HG02571 (cell line): Measurements from ENCODE around the gene ATXN1.

Experiments
- ATAC-seq: cut with Tn5 transposase; IDR thresholded peaks from one replicate; pipeline ENCODE4 v1.9.1; 2021; ENCODE audit warnings: mild to moderate bottlenecking, moderate library complexity; ENCODE audit not compliant: unreplicated experiment

Gene ATXN1

GRCh38 chr6:16683641-16684194 lies 77.5 kb downstream of the ATXN1 start:
- ATAC-seq: no peak

DNA sequence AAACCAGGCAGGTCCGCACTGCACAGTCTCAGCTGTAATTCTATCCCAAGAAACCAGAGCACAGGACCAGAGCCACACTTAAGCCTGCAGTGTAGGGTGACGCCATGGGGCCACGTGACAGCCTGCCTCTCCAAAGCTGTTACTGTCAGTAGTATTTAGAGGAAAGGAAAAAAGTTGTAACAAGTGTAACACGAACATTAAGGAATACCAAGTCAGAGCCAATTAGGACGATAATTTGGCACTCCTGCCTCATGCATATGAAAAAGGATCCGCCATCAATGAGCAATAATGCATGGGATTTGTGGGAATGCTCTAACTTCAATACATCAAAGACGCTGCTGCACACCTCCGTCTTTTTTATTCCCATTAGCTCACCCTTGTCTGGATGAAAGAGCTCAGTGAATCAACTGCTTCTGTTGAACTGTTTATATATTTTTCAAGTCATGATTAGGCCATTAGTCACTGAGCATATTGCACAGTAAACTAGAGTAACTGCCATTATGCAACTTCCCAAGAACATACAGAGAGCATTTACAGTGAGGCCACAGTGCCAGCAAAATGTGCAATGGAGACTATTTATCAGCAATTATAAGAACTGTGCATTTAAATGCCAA lies 79.9 kb downstream of the ATXN1 start:
- ATAC-seq: no peak

- ATAC-seq: no peak
Observed at GRCh38 chr6:16679050-16679449, 82.2 kb downstream of the ATXN1 start.

DNA sequence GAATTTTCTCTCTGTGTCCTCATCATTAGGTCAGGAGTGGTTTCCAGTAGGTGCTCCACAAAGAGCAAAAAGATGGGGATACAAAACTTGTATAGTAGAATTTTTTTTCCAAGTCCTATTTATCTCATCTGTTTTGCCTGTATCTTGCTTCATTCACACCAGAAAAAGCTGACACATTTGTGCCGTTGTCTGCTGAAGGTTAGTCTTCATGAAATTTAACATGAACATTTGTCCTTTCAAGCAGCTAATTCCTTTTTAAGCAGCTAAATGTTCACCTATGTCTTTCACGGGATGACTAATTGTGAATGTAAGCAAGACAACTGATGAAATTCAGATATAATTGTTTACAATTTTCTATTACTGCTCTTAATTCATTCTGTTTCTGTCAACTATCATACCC lies 83.8 kb downstream of the ATXN1 start:
- no peak for ATAC-seq

DNA sequence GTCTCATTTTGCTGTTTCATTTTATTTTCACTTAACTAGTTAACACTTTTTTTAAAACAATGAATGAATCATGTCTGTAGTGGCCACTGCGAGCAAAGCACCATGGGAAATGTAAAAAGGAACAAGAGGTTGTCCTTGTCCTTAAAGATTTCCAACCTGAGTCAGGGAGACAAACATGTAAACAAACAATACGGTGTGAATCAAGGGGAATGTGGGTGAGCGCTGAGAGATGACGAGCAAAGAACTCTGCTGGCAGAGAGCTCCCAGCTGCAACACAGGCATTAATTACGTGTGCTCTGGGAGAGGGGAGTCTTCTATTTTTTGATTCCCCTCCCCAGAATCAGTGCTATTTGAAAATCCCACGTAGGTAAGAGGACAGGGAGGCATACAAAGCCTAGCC lies 84.3 kb downstream of the ATXN1 start:
- ATAC-seq: no peak

GRCh38 chr6:16676376-16676775 lies 84.9 kb downstream of the ATXN1 start:
- ATAC-seq: no peak

DNA sequence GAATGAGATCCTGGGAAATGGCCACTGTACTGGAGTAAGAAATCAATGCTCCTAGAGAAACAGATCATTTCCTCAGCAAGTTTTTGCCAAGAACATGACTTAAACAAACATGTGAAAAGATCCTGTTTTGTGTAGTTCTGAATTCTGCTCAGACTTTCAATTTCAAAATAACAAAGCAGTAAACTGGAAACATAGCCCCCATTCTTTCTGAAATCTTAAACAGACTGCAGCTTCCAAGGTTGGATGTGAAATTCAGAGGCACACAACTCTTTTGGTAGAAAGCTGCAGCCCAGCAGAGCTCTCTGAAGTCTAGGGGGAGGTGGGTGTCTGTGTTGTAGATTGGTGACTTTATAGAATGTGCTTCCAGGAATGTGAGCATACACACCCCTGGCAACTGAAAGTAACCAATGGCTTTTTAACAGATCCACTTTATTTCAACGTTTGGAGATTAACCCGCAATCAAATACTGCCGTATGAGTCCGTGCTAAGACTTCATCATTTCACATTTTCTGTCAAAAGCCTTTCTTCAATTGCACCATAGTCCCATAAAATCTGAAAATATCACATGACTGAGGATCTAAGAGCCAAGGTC lies 86.4 kb downstream of the ATXN1 start:
- ATAC-seq: no peak

- ATAC-seq: no peak
Observed at GRCh38 chr6:16673011-16673797, 88.1 kb downstream of the ATXN1 start.

DNA sequence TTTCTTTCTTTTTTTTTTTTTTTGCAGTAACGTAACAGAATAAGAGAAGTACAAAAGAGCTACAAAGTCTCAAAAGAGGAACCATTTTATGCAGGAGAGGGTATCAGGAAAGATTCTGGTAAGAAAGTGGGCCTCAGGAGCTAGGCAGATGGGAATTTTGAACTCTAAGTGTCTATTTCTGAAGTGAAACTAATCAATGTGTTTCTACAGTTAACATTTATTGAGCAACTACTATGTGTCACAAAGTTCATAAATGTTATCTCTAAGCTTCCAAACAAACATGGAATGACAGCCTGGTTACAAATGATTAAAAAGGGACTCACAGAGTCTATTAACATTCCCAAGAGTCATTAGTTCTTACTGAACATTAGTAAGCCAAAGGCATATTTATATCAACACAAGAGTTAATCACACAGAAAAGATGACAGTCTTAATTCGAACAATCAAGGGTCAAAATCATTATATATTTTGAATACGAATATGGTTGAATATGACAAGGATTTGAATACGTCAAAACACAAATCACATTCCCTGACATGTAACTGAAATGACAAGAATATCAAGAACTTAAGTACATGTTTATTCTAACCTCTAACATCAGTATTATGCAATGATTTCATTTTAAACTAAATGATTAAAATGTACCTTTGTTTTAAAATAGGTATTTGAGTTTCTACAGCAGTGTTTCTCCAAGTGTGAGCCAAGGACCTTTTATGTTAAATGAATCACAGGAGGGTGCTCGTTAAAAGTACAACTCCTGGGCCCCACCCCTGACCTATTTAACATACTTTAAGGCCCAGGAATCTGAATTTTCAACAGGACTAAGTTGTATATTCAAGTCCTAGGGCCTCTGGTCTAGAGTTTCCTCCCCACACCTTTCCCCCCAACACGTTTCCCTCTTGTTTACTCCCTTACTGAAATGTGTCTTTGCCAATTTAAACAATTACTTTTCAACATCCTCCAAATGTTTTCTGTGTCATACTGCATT lies 89.7 kb downstream of the ATXN1 start:
- no peak for ATAC-seq

GRCh38 chr6:16670617-16671051 lies 90.6 kb downstream of the ATXN1 start:
- ATAC-seq: peak; percentile 26

- ATAC-seq: peak; percentile 53
Observed at GRCh38 chr6:16670183-16670582, 91.1 kb downstream of the ATXN1 start.

DNA sequence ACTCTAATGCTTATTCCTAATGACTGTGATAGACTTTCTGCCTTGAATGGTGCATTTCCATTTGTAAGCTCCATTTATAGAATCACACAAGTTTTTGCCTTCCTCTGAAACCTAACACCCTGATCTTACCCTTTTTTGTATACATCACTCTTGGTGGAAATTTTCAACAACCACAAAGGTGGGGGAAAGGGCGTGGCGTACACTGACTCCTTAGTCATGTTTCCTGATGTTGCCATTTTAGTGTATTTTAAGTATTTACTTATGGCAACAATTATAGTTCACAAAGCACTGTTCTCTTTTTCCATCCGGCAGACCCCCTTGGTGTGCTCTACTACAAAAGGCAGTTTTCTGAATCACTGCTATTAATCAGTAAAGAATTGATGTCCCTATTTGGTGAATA lies 92.0 kb downstream of the ATXN1 start:
- no peak for ATAC-seq

GRCh38 chr6:16667509-16667908 lies 93.8 kb downstream of the ATXN1 start:
- no peak for ATAC-seq

GRCh38 chr6:16665992-16666391 lies 95.3 kb downstream of the ATXN1 start:
- no peak for ATAC-seq

DNA sequence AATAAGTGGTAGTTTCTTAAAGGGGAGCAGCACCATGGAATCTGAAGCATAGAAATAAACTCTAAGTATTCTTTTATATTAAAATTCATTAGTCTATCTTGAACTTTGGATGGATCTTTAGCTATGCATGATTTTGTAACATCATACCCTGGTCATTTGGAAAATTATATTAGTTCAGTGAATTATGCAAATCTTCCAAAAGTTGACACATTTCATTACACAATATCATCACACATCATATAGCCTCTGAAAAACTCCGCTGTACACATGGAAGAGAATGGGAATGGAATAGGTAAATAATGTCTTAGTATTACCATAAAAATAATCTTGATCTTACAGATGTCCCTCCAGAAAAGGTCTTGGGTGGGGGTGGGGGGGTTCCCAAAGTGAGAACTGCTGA lies 96.1 kb downstream of the ATXN1 start:
- ATAC-seq: no peak

- no peak for ATAC-seq
Observed at GRCh38 chr6:16663901-16664300, 97.4 kb downstream of the ATXN1 start.

DNA sequence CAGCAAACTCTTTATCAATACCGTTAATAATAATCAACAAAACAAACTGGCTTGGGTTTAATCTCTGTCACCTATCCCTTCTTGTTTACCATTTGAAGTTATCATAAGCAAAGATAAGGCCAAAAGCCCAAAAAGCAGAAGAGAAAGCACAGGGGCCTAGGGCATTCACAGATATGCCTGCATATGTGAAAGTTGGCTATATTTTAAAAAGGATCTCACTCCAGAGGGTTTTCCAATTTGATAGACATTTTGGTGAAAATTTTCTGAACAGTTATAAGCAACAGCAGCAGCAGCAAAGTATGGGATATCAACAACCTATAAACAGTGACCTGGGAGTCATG lies 101.1 kb downstream of the ATXN1 start:
- no peak for ATAC-seq

GRCh38 chr6:16659466-16660156 lies 101.6 kb downstream of the ATXN1 start:
- ATAC-seq: no peak

GRCh38 chr6:16658348-16659034 lies 102.8 kb downstream of the ATXN1 start:
- ATAC-seq: no peak

DNA sequence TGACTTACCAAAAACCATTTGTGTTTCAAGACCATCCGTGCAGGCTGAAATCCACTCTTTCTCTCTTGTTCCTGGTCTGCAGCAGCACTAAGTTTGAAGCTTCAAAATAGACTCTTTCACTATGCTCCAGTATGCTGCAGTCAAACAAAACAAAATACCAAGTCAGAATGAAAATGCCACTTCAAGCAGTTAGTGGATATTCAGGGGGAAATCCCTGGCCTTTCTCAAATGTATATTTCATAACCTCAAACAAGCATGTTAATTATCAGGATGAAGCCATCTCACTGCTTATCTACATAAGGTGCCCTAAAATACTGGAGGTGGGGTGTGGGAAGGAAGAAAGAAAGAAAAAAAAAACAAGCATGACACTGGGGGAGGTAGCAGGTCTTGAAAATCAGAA lies 103.5 kb downstream of the ATXN1 start:
- ATAC-seq: peak; percentile 49
